Tibial nerve (tissue), 4 donors: ENCODE data around the gene COL4A1. TPM values are rescaled to one million over a fixed set of nuclear protein-coding genes. Genes with fewer than 3 reads are reported as not detected.

Source experiments
- DNase-seq, 2 donors: peaks; one replicate each; pipeline ENCODE4 v3.0.0-alpha.2; 2019; ENCODE audit warnings: low spot score in 2 of 2
- H3K27ac ChIP-seq, 4 donors: fragments of 200-600 bp; sonication (generic) in 3 of 4; one replicate each; pipeline ENCODE4 v1.5.1; 2017 to 2019; ENCODE audit warnings: mild to moderate bottlenecking in 1 of 4
- H3K27me3 ChIP-seq, 2 donors: fragments of 200-600 bp; sonication (generic) in 1 of 2; one replicate each; pipeline versions ENCODE4 v1.5.1 to v1.6.0; 2017 to 2019
- H3K36me3 ChIP-seq, 3 donors: fragments of 200-600 bp; sonication (generic); one replicate each; pipeline ENCODE4 v1.5.1; 2018 to 2019
- H3K4me1 ChIP-seq, 4 donors: fragments of 200-600 bp; sonication (generic) in 3 of 4; one replicate each; pipeline ENCODE4 v1.5.1; 2017 to 2019
- H3K4me3 ChIP-seq, 4 donors: fragments of 200-600 bp; sonication (generic) in 3 of 4; one replicate each; pipeline ENCODE4 v1.5.1; 2017 to 2019; ENCODE audit warnings: mild to moderate bottlenecking in 1 of 4, moderate library complexity in 1 of 4
- H3K9me3 ChIP-seq, 4 donors: fragments of 200-600 bp; sonication (generic) in 3 of 4; one replicate each; pipeline ENCODE4 v1.5.1; 2017 to 2019
- CTCF ChIP-seq, 5 experiments: fragments of 200-600 bp in 3 of 5; fragments of 450-650 bp in 2 of 5; sonication (generic) in 3 of 5; IDR thresholded peaks; one replicate each; pipeline ENCODE4 v1.5.1; 2016 to 2019; ENCODE audit warnings: antibody characterized with exemption in 5 of 5, mild to moderate bottlenecking in 3 of 5, moderate library complexity in 2 of 5
- EP300 ChIP-seq, 2 donors: sonication (generic); formaldehyde crosslinking; IDR thresholded peaks; one replicate each; pipeline ENCODE4 v1.6.1; 2017; ENCODE audit warnings: antibody characterized with exemption in 2 of 2, mild to moderate bottlenecking in 1 of 2
- POLR2A ChIP-seq, 2 donors: fragments of 450-650 bp; IDR thresholded peaks; one replicate each; pipeline ENCODE4 v1.6.1; 2017; ENCODE audit warnings: antibody characterized with exemption in 2 of 2, mild to moderate bottlenecking in 2 of 2, moderate library complexity in 2 of 2
- whole genome bisulfite sequencing, 2 donors: methylation state at CpG; one replicate each; pipeline ENCODE4 v1.1.5; 2018; 5-methylcytosine and 5-hydroxymethylcytosine counted together
- total RNA-seq, 4 donors: library from RNA; depleted of rRNA; stranded (reverse); fragments of >200 nt; gene quantifications; one replicate each; pipeline ENCODE4 v1.1.0, GENCODE V29; 2016

Gene COL4A1
- total RNA-seq, 4 donors from 2014 or later = 385 to 583 (median 526) TPM

GRCh38 chr13:110282316-110282841 is 24.6 kb downstream of the COL4A1 start:
- Histone ChIP-seq H3K4me1 (peaks cover 3 to 100% (median 58%) of the 10 kb centered on the region in 4 donors), H3K36me3 (peaks cover 0 to 5% (median 0%) of the 10 kb centered on the region in 3 donors), H3K27me3 (no peaks in the 10 kb centered on the region), H3K9me3 (no peaks in the 10 kb centered on the region), H3K27ac (peak overlapping the region in 3 of 4 donors; percentile 43 to 88 (median 82)), H3K4me3 (no peak overlapping the region)
- no peak for TF ChIP-seq EP300 (IDR thresholded peaks at IDR 0.05)
- TF ChIP-seq POLR2A (IDR thresholded peaks at IDR 0.05) = no peak
- TF ChIP-seq CTCF (IDR thresholded peaks at IDR 0.05) = no peak
- WGBS, 2 donors = 100% methylated on average over 1 of the region's 1 CpG
- no peak for DNase-seq

DNA sequence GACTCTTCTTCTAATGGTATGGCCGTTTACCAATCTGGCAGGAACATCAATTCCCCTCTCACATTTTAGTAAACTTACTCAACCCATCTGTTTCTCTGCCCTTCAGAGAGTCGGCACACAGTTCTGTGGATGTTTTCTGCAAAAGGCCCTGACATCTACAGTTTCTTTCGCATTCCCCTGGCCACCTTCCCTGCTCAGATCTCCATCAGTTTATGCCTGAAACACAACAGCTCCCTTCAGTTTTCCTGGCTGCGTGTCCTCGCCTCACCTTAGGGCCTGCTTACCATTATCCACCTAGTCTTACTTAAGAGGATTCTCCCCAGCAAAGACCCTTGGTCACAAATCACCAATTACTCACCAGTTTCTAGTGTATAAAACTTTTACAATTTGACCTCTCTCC is 25.2 kb downstream of the COL4A1 start:
- H3K27me3 ChIP-seq = no peaks in the 10 kb centered on the region
- peaks cover 0 to 5% (median 0%) of the 10 kb centered on the region in 3 donors for H3K36me3 ChIP-seq
- no peak for TF ChIP-seq POLR2A (IDR thresholded peaks at IDR 0.05)
- TF ChIP-seq CTCF (IDR thresholded peaks at IDR 0.05) = no peak
- no peak for TF ChIP-seq EP300 (IDR thresholded peaks at IDR 0.05)
- DNase-seq = no peak
- WGBS, 2 donors = 60 to 63% methylated on average over 5 of the region's 5 CpGs
- H3K27ac ChIP-seq = peak overlapping the region; percentile 39 to 88 (median 62)
- peaks cover 3 to 100% (median 57%) of the 10 kb centered on the region in 4 donors for H3K4me1 ChIP-seq
- H3K9me3 ChIP-seq = no peaks in the 10 kb centered on the region
- no peak overlapping the region for H3K4me3 ChIP-seq

DNA sequence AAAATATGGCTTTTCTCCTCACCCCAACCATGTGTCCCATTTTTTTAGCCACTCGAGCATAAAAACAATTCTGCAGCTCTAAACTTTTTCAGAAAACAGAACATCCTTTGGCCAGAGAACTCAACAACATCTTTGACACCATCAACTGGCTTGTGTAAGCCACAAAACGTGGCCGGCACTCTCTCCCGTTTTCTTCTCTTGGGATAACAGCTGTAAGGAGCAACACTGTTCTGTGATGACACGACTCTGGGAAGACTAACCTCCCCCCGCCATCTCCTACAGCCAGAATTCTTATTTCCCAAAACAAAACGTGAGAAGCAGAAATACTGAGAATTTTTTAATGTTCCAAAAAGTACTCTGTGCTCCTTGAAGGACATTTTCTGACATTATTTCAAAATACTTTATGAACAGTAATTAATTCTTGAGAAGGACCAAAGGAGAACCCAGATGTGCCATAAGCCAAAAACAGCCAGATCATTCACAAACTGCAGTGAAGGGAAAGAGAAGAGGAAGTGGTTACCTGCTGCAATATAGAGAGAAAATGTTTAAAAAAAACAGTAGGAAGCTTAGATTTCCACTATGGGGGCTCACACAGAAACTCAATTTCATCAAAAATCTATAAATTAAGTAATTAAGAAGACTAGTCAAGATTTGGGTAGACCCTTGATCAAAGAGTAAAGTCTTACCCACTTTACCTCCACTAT is 25.8 kb downstream of the COL4A1 start:
- no peaks in the 10 kb centered on the region for H3K9me3 ChIP-seq
- no peaks in the 10 kb centered on the region for H3K27me3 ChIP-seq
- H3K27ac ChIP-seq = peak overlapping the region; percentile 39 to 88 (median 62)
- TF ChIP-seq EP300 (IDR thresholded peaks at IDR 0.05) (peak in 1 of 2 donors; percentile 77), CTCF (IDR thresholded peaks at IDR 0.05) (no peak)
- H3K36me3 ChIP-seq = peaks cover 0 to 5% (median 0%) of the 10 kb centered on the region in 3 donors
- H3K4me3 ChIP-seq = no peak overlapping the region
- 34 to 38% methylated on average over 7 of the region's 7 CpGs for WGBS, 2 donors
- peaks cover 3 to 100% (median 58%) of the 10 kb centered on the region in 4 donors for H3K4me1 ChIP-seq
- DNase-seq = peak; percentile 60 to 63

- Histone ChIP-seq H3K4me3 (no peak overlapping the region), H3K27ac (peak overlapping the region; percentile 36 to 88 (median 62)), H3K9me3 (no peaks in the 10 kb centered on the region), H3K4me1 (peaks cover 3 to 100% (median 62%) of the 10 kb centered on the region in 4 donors), H3K36me3 (peaks cover 0 to 1% (median 0%) of the 10 kb centered on the region in 3 donors), H3K27me3 (no peaks in the 10 kb centered on the region)
- TF ChIP-seq EP300 (IDR thresholded peaks at IDR 0.05) = peak; percentile 18 to 31
- no peak for TF ChIP-seq POLR2A (IDR thresholded peaks at IDR 0.05)
- TF ChIP-seq CTCF (IDR thresholded peaks at IDR 0.05) = peak in 1 of 5 experiments; percentile 9
- DNase-seq = no peak
- 30 to 40% methylated on average over 9 of the region's 9 CpGs for WGBS, 2 donors
Measured at GRCh38 chr13:110280231-110280813, 26.6 kb downstream of the COL4A1 start.

- no peak for DNase-seq
- Histone ChIP-seq H3K27me3 (no peaks in the 10 kb centered on the region), H3K9me3 (no peaks in the 10 kb centered on the region), H3K36me3 (no peaks in the 10 kb centered on the region), H3K4me1 (peaks cover 3 to 100% (median 65%) of the 10 kb centered on the region in 4 donors), H3K4me3 (no peak overlapping the region), H3K27ac (peak overlapping the region; percentile 36 to 88 (median 62))
- TF ChIP-seq EP300 (IDR thresholded peaks at IDR 0.05) (no peak), CTCF (IDR thresholded peaks at IDR 0.05) (no peak), POLR2A (IDR thresholded peaks at IDR 0.05) (no peak)
- 43 to 45% methylated on average over 4 of the region's 4 CpGs for WGBS, 2 donors
Measured at GRCh38 chr13:110279684-110280083, 27.3 kb downstream of the COL4A1 start.
